Mucosa of gallbladder (tissue), 1 donor: ENCODE data around the gene SLC6A11. TPM values are rescaled to one million over a fixed set of nuclear protein-coding genes. Genes with fewer than 3 reads are reported as not detected.

ENCODE experiments used
- DNase-seq: peaks from one replicate; pipeline ENCODE4 v3.0.0-alpha.2; 2020; ENCODE audit warnings: low spot score
- total RNA-seq: library from RNA; stranded (reverse); gene quantifications from one replicate; pipeline ENCODE4 v1.2.1, GENCODE V29; 2021
- donor health status: DM: no; HTN: no; CAD: no.

Gene SLC6A11
- 0.12 TPM for total RNA-seq

GRCh38 chr3:10816019-10816862 is at the start of gene SLC6A11:
Gene SLC6A11 (plus strand): TSS chr3:10816228. CDS start chr3:10816266, 38 bp downstream.
- DNase-seq, result no peak

GRCh38 chr3:10768708-10769394 is 47.2 kb upstream of the SLC6A11 start:
- DNase-seq, result no peak

GRCh38 chr3:10770547-10770946 is 45.5 kb upstream of the SLC6A11 start:
- DNase-seq, result no peak

GRCh38 chr3:10770981-10771380 is 45.0 kb upstream of the SLC6A11 start:
- no peak for DNase-seq

- DNase-seq, result no peak
Measured at GRCh38 chr3:10771486-10772270, 44.4 kb upstream of the SLC6A11 start.

- DNase-seq, result no peak
Measured at GRCh38 chr3:10772271-10773161, 43.5 kb upstream of the SLC6A11 start.

GRCh38 chr3:10774129-10774670 is 41.8 kb upstream of the SLC6A11 start:
- no peak for DNase-seq

GRCh38 chr3:10774825-10775224 is 41.2 kb upstream of the SLC6A11 start:
- DNase-seq, result no peak

- no peak for DNase-seq
Measured at GRCh38 chr3:10775259-10775658, 40.8 kb upstream of the SLC6A11 start.

GRCh38 chr3:10775828-10776227 is 40.2 kb upstream of the SLC6A11 start:
- no peak for DNase-seq

- DNase-seq, result no peak
Measured at GRCh38 chr3:10777627-10778026, 38.4 kb upstream of the SLC6A11 start.

- DNase-seq, result no peak
Measured at GRCh38 chr3:10778492-10779292, 37.3 kb upstream of the SLC6A11 start.

GRCh38 chr3:10779293-10779805 is 36.7 kb upstream of the SLC6A11 start:
- DNase-seq, result no peak

- no peak for DNase-seq
Measured at GRCh38 chr3:10780243-10780642, 35.8 kb upstream of the SLC6A11 start.

- no peak for DNase-seq
Measured at GRCh38 chr3:10780922-10781321, 35.1 kb upstream of the SLC6A11 start.

- DNase-seq, result no peak
Measured at GRCh38 chr3:10781981-10782380, 34.0 kb upstream of the SLC6A11 start.

- no peak for DNase-seq
Measured at GRCh38 chr3:10783360-10784351, 32.4 kb upstream of the SLC6A11 start.

- no peak for DNase-seq
Measured at GRCh38 chr3:10786640-10787039, 29.4 kb upstream of the SLC6A11 start.

- no peak for DNase-seq
Measured at GRCh38 chr3:10788451-10788850, 27.6 kb upstream of the SLC6A11 start.
